Measurements from ENCODE around the gene PAX2. TPM values are rescaled to one million over a fixed set of nuclear protein-coding genes. Genes with fewer than 3 reads are reported as not detected.

PAX2 gene
- total RNA-seq, 4 donors from 2014 or later: not detected

DNA sequence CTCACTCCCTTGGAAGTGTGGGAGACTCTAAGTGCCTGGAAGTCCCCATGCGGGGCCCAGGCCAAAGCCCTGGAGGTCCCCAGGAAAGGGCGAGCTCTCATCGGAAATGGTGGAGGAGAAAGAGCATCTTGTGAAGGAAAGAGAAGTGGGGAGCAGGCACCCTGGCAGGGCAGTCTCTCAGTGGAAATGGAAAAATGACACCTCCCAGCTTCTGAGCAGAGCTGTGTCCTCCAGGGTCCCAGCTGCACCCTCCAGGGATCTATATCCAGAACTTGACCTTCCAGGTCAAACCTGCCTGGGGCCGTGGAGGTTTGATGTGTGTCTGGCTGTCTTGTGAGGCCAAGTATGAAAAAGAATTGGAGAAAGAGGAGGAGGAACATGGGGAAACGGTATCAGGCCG is 29.5 kb downstream of the PAX2 start:
- H3K27me3 ChIP-seq: peaks cover 0 to 80% (median 0%) of the 10 kb centered on the region in 4 donors
- 70% methylated on average over 6 of the region's 6 CpGs for WGBS

GRCh38 chr10:100775386-100775785 is 30.0 kb downstream of the PAX2 start:
- no peaks in the 10 kb centered on the region for H3K36me3 ChIP-seq
- peaks cover 0 to 80% (median 0%) of the 10 kb centered on the region in 4 donors for H3K27me3 ChIP-seq
- TF ChIP-seq POLR2A (IDR thresholded peaks at IDR 0.05; ENCODE audit: low read depth) (no peak), EP300 (IDR thresholded peaks at IDR 0.05) (no peak), POLR2AphosphoS5 (IDR thresholded peaks at IDR 0.05) (no peak)
- TF ChIP-seq, protein P1, sequence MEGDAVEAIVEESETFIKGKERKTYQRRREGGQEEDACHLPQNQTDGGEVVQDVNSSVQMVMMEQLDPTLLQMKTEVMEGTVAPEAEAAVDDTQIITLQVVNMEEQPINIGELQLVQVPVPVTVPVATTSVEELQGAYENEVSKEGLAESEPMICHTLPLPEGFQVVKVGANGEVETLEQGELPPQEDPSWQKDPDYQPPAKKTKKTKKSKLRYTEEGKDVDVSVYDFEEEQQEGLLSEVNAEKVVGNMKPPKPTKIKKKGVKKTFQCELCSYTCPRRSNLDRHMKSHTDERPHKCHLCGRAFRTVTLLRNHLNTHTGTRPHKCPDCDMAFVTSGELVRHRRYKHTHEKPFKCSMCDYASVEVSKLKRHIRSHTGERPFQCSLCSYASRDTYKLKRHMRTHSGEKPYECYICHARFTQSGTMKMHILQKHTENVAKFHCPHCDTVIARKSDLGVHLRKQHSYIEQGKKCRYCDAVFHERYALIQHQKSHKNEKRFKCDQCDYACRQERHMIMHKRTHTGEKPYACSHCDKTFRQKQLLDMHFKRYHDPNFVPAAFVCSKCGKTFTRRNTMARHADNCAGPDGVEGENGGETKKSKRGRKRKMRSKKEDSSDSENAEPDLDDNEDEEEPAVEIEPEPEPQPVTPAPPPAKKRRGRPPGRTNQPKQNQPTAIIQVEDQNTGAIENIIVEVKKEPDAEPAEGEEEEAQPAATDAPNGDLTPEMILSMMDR (IDR thresholded peaks at IDR 0.05): no peak
- WGBS: 58% methylated on average over 3 of the region's 5 CpGs
- intact Hi-C loops (cut with DNase I): no loop called here
- peaks cover 0 to 5% (median 0%) of the 10 kb centered on the region in 4 donors for H3K9me3 ChIP-seq
- H3K27ac ChIP-seq (replicated peaks in 1 of 4): no peak overlapping the region
- no peaks in the 10 kb centered on the region for H3K4me1 ChIP-seq
- DNase-seq (ENCODE audit: extremely low spot score): no peak
- no peak overlapping the region for H3K4me3 ChIP-seq

More for the DNA sequence above, 29.5 kb downstream of the PAX2 start:
- DNase-seq (ENCODE audit: extremely low spot score): no peak
- Histone ChIP-seq H3K4me3 (no peak overlapping the region), H3K36me3 (no peaks in the 10 kb centered on the region), H3K27ac (replicated peaks in 1 of 4) (no peak overlapping the region), H3K9me3 (peaks cover 0 to 5% (median 0%) of the 10 kb centered on the region in 4 donors), H3K4me1 (no peaks in the 10 kb centered on the region)
- intact Hi-C loops (cut with DNase I): no loop called here
- TF ChIP-seq POLR2A (IDR thresholded peaks at IDR 0.05; ENCODE audit: low read depth) (no peak), POLR2AphosphoS5 (IDR thresholded peaks at IDR 0.05) (no peak), EP300 (IDR thresholded peaks at IDR 0.05) (no peak)
- TF ChIP-seq, protein P1 (IDR thresholded peaks at IDR 0.05): no peak

- TF ChIP-seq, protein P1 (IDR thresholded peaks at IDR 0.05): no peak
- TF ChIP-seq POLR2A (IDR thresholded peaks at IDR 0.05; ENCODE audit: low read depth) (no peak), EP300 (IDR thresholded peaks at IDR 0.05) (no peak), POLR2AphosphoS5 (IDR thresholded peaks at IDR 0.05) (no peak)
- peaks cover 0 to 82% (median 0%) of the 10 kb centered on the region in 4 donors for H3K27me3 ChIP-seq
Observed at GRCh38 chr10:100775871-100776270, 30.5 kb downstream of the PAX2 start.

GRCh38 chr10:100776671-100777070 is 31.3 kb downstream of the PAX2 start:
- Histone ChIP-seq H3K9me3 (peaks cover 0 to 5% (median 0%) of the 10 kb centered on the region in 4 donors), H3K27ac (replicated peaks in 1 of 4) (no peak overlapping the region), H3K36me3 (no peaks in the 10 kb centered on the region), H3K4me1 (no peaks in the 10 kb centered on the region), H3K27me3 (peaks cover 0 to 85% (median 0%) of the 10 kb centered on the region in 4 donors), H3K4me3 (no peak overlapping the region)
- no peak for DNase-seq (ENCODE audit: extremely low spot score)
- WGBS: 78% methylated on average over 1 of the region's 1 CpG
- TF ChIP-seq POLR2A (IDR thresholded peaks at IDR 0.05; ENCODE audit: low read depth): no peak
- TF ChIP-seq, protein P1 (IDR thresholded peaks at IDR 0.05): no peak
- intact Hi-C loops (cut with DNase I): no loop called here

More at GRCh38 chr10:100775871-100776270, 30.5 kb downstream of the PAX2 start:
- Histone ChIP-seq H3K9me3 (peaks cover 0 to 5% (median 0%) of the 10 kb centered on the region in 4 donors), H3K36me3 (no peaks in the 10 kb centered on the region), H3K4me1 (no peaks in the 10 kb centered on the region), H3K4me3 (no peak overlapping the region), H3K27ac (replicated peaks in 1 of 4) (no peak overlapping the region)
- intact Hi-C loops (cut with DNase I): no loop called here
- 80% methylated on average over 4 of the region's 4 CpGs for WGBS
- DNase-seq (ENCODE audit: extremely low spot score): no peak

- intact Hi-C loops (cut with DNase I): no loop called here
- H3K4me1 ChIP-seq: no peaks in the 10 kb centered on the region
- H3K27me3 ChIP-seq: peaks cover 0 to 65% (median 0%) of the 10 kb centered on the region in 4 donors
- TF ChIP-seq POLR2AphosphoS5 (IDR thresholded peaks at IDR 0.05) (no peak), EP300 (IDR thresholded peaks at IDR 0.05) (no peak), POLR2A (IDR thresholded peaks at IDR 0.05; ENCODE audit: low read depth) (no peak)
- TF ChIP-seq, protein P1 (IDR thresholded peaks at IDR 0.05): no peak
- no peak for DNase-seq (ENCODE audit: extremely low spot score)
- WGBS: 89% methylated on average over 8 of the region's 9 CpGs
- H3K4me3 ChIP-seq: no peak overlapping the region
- H3K36me3 ChIP-seq: no peaks in the 10 kb centered on the region
- peaks cover 0 to 5% (median 0%) of the 10 kb centered on the region in 4 donors for H3K9me3 ChIP-seq
- H3K27ac ChIP-seq (replicated peaks in 1 of 4): no peak overlapping the region
Observed at GRCh38 chr10:100779329-100779728, 33.9 kb downstream of the PAX2 start.
